ENCODE measurements around the gene HLA-DRB1.

The HLA-DRB1 gene

GRCh38 chr6:32570363-32570905 is 19.2 kb downstream of the HLA-DRB1 start:
- Histone ChIP-seq H3K4me2 (ENCODE audit: low read length, poor library complexity, severe bottlenecking) (no peak overlapping the region), H3K4ac (ENCODE audit: low read depth in 1 of 2, low read length in 2 of 2) (no peak overlapping the region), H3K4me3 (ENCODE audit: insufficient read depth in 1 of 2, low read depth in 1 of 2, low read length in 2 of 2) (no peak overlapping the region), H2BK12ac (ENCODE audit: low read length in 2 of 2) (no peak overlapping the region), H3K9me3 (ENCODE audit: control insufficient read depth, low read length) (no peaks in the 10 kb centered on the region), H3K79me1 (replicated peaks; ENCODE audit: low read length, poor library complexity, severe bottlenecking) (no peaks in the 10 kb centered on the region), H3K27ac (ENCODE audit: low read length, poor library complexity, severe bottlenecking) (no peak overlapping the region), H2AK5ac (ENCODE audit: low read length, severe bottlenecking) (no peak overlapping the region), H2BK120ac (ENCODE audit: low read depth, low read length) (no peak overlapping the region), H4K8ac (ENCODE audit: low read length) (no peak overlapping the region), H3K18ac (ENCODE audit: low read depth in 1 of 2, low read length in 2 of 2) (no peak overlapping the region), H2AFZ (ENCODE audit: low read depth, low read length) (no peak overlapping the region), H3K9ac (ENCODE audit: low read length) (no peak overlapping the region), H3K27me3 (ENCODE audit: control insufficient read depth in 1 of 2, insufficient read depth in 1 of 2, low read length in 2 of 2) (no peaks in the 10 kb centered on the region), H4K91ac (ENCODE audit: low read length) (no peak overlapping the region), H3K14ac (ENCODE audit: low read length in 2 of 2) (no peak overlapping the region), H3K23ac (ENCODE audit: low read length in 2 of 2) (no peak overlapping the region), H2BK5ac (ENCODE audit: low read depth, low read length, poor library complexity, severe bottlenecking) (no peak overlapping the region), H3K4me1 (ENCODE audit: control insufficient read depth, insufficient read depth, low read depth, low read length) (no peaks in the 10 kb centered on the region), H3K36me3 (ENCODE audit: control insufficient read depth in 1 of 2, insufficient read depth in 2 of 2, low read depth in 1 of 2, low read length in 2 of 2) (no peaks in the 10 kb centered on the region), H2BK15ac (ENCODE audit: low read depth, poor library complexity, severe bottlenecking) (no peak overlapping the region)
- DNase-seq, result no peak
- WGBS, result 26% methylated on average over 3 of the region's 4 CpGs

GRCh38 chr6:32568561-32568960 is 21.1 kb downstream of the HLA-DRB1 start:
- Histone ChIP-seq H2BK120ac (ENCODE audit: low read depth, low read length) (no peak overlapping the region), H2AK5ac (ENCODE audit: low read length, severe bottlenecking) (no peak overlapping the region), H3K14ac (ENCODE audit: low read length in 2 of 2) (no peak overlapping the region), H3K79me1 (replicated peaks; ENCODE audit: low read length, poor library complexity, severe bottlenecking) (no peaks in the 10 kb centered on the region), H3K4me2 (ENCODE audit: low read length, poor library complexity, severe bottlenecking) (no peak overlapping the region), H3K27ac (ENCODE audit: low read length, poor library complexity, severe bottlenecking) (no peak overlapping the region), H3K9me3 (ENCODE audit: control insufficient read depth, low read length) (no peaks in the 10 kb centered on the region), H3K4ac (ENCODE audit: low read depth in 1 of 2, low read length in 2 of 2) (no peak overlapping the region), H3K27me3 (ENCODE audit: control insufficient read depth in 1 of 2, insufficient read depth in 1 of 2, low read length in 2 of 2) (no peaks in the 10 kb centered on the region), H2BK5ac (ENCODE audit: low read depth, low read length, poor library complexity, severe bottlenecking) (no peak overlapping the region), H3K9ac (ENCODE audit: low read length) (no peak overlapping the region), H2AFZ (ENCODE audit: low read depth, low read length) (no peak overlapping the region), H2BK12ac (ENCODE audit: low read length in 2 of 2) (no peak overlapping the region), H4K8ac (ENCODE audit: low read length) (no peak overlapping the region), H3K4me3 (ENCODE audit: insufficient read depth in 1 of 2, low read depth in 1 of 2, low read length in 2 of 2) (no peak overlapping the region), H3K18ac (ENCODE audit: low read depth in 1 of 2, low read length in 2 of 2) (no peak overlapping the region), H3K4me1 (ENCODE audit: control insufficient read depth, insufficient read depth, low read depth, low read length) (no peaks in the 10 kb centered on the region), H4K91ac (ENCODE audit: low read length) (no peak overlapping the region), H2BK15ac (ENCODE audit: low read depth, poor library complexity, severe bottlenecking) (no peak overlapping the region), H3K23ac (ENCODE audit: low read length in 2 of 2) (no peak overlapping the region), H3K36me3 (ENCODE audit: control insufficient read depth in 1 of 2, insufficient read depth in 2 of 2, low read depth in 1 of 2, low read length in 2 of 2) (no peaks in the 10 kb centered on the region)
- DNase-seq, result no peak
- 44% methylated on average over 2 of the region's 6 CpGs for WGBS

GRCh38 chr6:32566957-32567356 is 22.7 kb downstream of the HLA-DRB1 start:
- 50% methylated on average over 6 of the region's 8 CpGs for WGBS
- no peak overlapping the region for H2BK120ac ChIP-seq (ENCODE audit: low read depth, low read length)
- H3K79me1 ChIP-seq (replicated peaks; ENCODE audit: low read length, poor library complexity, severe bottlenecking), result no peaks in the 10 kb centered on the region
- H3K27me3 ChIP-seq (ENCODE audit: control insufficient read depth in 1 of 2, insufficient read depth in 1 of 2, low read length in 2 of 2), result no peaks in the 10 kb centered on the region
- H3K9ac ChIP-seq (ENCODE audit: low read length), result no peak overlapping the region
- no peak overlapping the region for H3K4me3 ChIP-seq (ENCODE audit: insufficient read depth in 1 of 2, low read depth in 1 of 2, low read length in 2 of 2)
- no peak overlapping the region for H2BK12ac ChIP-seq (ENCODE audit: low read length in 2 of 2)
- H2AK5ac ChIP-seq (ENCODE audit: low read length, severe bottlenecking), result no peak overlapping the region
- no peak for DNase-seq
- H3K27ac ChIP-seq (ENCODE audit: low read length, poor library complexity, severe bottlenecking), result no peak overlapping the region
- no peak overlapping the region for H2BK15ac ChIP-seq (ENCODE audit: low read depth, poor library complexity, severe bottlenecking)
- no peaks in the 10 kb centered on the region for H3K36me3 ChIP-seq (ENCODE audit: control insufficient read depth in 1 of 2, insufficient read depth in 2 of 2, low read depth in 1 of 2, low read length in 2 of 2)
- no peak overlapping the region for H2BK5ac ChIP-seq (ENCODE audit: low read depth, low read length, poor library complexity, severe bottlenecking)
- H3K18ac ChIP-seq (ENCODE audit: low read depth in 1 of 2, low read length in 2 of 2), result no peak overlapping the region
- no peak overlapping the region for H3K4ac ChIP-seq (ENCODE audit: low read depth in 1 of 2, low read length in 2 of 2)
- H4K91ac ChIP-seq (ENCODE audit: low read length), result no peak overlapping the region
- no peak overlapping the region for H4K8ac ChIP-seq (ENCODE audit: low read length)
- no peak overlapping the region for H3K4me2 ChIP-seq (ENCODE audit: low read length, poor library complexity, severe bottlenecking)
- no peak overlapping the region for H3K23ac ChIP-seq (ENCODE audit: low read length in 2 of 2)
- no peak overlapping the region for H3K14ac ChIP-seq (ENCODE audit: low read length in 2 of 2)
- H3K9me3 ChIP-seq (ENCODE audit: control insufficient read depth, low read length), result no peaks in the 10 kb centered on the region
- H2AFZ ChIP-seq (ENCODE audit: low read depth, low read length), result no peak overlapping the region
- no peaks in the 10 kb centered on the region for H3K4me1 ChIP-seq (ENCODE audit: control insufficient read depth, insufficient read depth, low read depth, low read length)

DNA sequence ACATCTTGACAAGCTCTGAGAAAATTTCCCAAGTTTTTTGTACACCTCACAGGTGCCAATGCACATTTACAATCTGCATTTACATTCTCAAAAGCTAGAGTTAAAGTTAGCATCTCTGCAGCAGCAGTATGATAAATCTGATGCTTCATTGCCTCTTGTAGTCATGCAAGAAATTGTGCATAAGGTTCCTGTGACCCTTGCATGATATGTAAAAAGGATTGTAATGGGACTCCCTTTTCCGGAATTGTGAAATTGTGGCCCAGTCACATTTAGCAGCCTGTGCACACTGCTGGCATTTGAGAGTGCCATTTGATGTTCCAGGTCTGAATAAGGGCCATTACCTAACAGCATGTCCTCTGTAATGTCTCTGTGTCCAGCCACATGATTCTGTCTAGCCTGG is 24.1 kb downstream of the HLA-DRB1 start:
- Histone ChIP-seq H3K79me1 (replicated peaks; ENCODE audit: low read length, poor library complexity, severe bottlenecking) (no peaks in the 10 kb centered on the region), H3K4me1 (ENCODE audit: control insufficient read depth, insufficient read depth, low read depth, low read length) (no peaks in the 10 kb centered on the region), H2BK5ac (ENCODE audit: low read depth, low read length, poor library complexity, severe bottlenecking) (no peak overlapping the region), H3K9ac (ENCODE audit: low read length) (no peak overlapping the region), H3K4me2 (ENCODE audit: low read length, poor library complexity, severe bottlenecking) (no peak overlapping the region), H4K91ac (ENCODE audit: low read length) (no peak overlapping the region), H3K4ac (ENCODE audit: low read depth in 1 of 2, low read length in 2 of 2) (no peak overlapping the region), H2AFZ (ENCODE audit: low read depth, low read length) (no peak overlapping the region), H3K27me3 (ENCODE audit: control insufficient read depth in 1 of 2, insufficient read depth in 1 of 2, low read length in 2 of 2) (no peaks in the 10 kb centered on the region), H3K23ac (ENCODE audit: low read length in 2 of 2) (no peak overlapping the region), H3K18ac (ENCODE audit: low read depth in 1 of 2, low read length in 2 of 2) (no peak overlapping the region), H2BK120ac (ENCODE audit: low read depth, low read length) (no peak overlapping the region), H3K14ac (ENCODE audit: low read length in 2 of 2) (no peak overlapping the region), H3K27ac (ENCODE audit: low read length, poor library complexity, severe bottlenecking) (no peak overlapping the region), H2BK12ac (ENCODE audit: low read length in 2 of 2) (no peak overlapping the region), H2BK15ac (ENCODE audit: low read depth, poor library complexity, severe bottlenecking) (no peak overlapping the region), H4K8ac (ENCODE audit: low read length) (no peak overlapping the region), H2AK5ac (ENCODE audit: low read length, severe bottlenecking) (no peak overlapping the region), H3K4me3 (ENCODE audit: insufficient read depth in 1 of 2, low read depth in 1 of 2, low read length in 2 of 2) (no peak overlapping the region), H3K9me3 (ENCODE audit: control insufficient read depth, low read length) (no peaks in the 10 kb centered on the region), H3K36me3 (ENCODE audit: control insufficient read depth in 1 of 2, insufficient read depth in 2 of 2, low read depth in 1 of 2, low read length in 2 of 2) (no peaks in the 10 kb centered on the region)
- DNase-seq, result no peak
- 74% methylated on average over 1 of the region's 1 CpG for WGBS
